ENCODE data around the gene TBC1D22A. TPM values are rescaled to one million over a fixed set of nuclear protein-coding genes. Genes with fewer than 3 reads are reported as not detected.

TBC1D22A gene
- total and polyA plus RNA-seq, 2 donors (not counting 3 experiments of a cell fraction or from before 2014, with no cell fraction given) = 26.1 to 32.4 TPM

- no peaks in the 10 kb centered on the region for H3K27me3 ChIP-seq (ENCODE audit: control insufficient read depth in 2 of 2, insufficient read depth in 2 of 2, low read length in 2 of 2)
- no peak overlapping the region for H3K27ac ChIP-seq (ENCODE audit: insufficient read depth, low read depth, low read length)
- intact Hi-C loops (cut with micrococcal nuclease) = no loop called here
- no peaks in the 10 kb centered on the region for H3K9me1 ChIP-seq (replicated peaks; ENCODE audit: control insufficient read depth, extremely low read depth, insufficient read depth, low read length)
- no peaks in the 10 kb centered on the region for H3K79me2 ChIP-seq (ENCODE audit: control insufficient read depth, insufficient read depth, low read length)
- no peak overlapping the region for H3K4me2 ChIP-seq (ENCODE audit: insufficient read depth, low read length)
- POLR2A ChIA-PET = no interaction called here
- no peaks in the 10 kb centered on the region for H3K9me3 ChIP-seq (replicated peaks; ENCODE audit: control insufficient read depth, insufficient read depth, low read length)
- H3K4me1 ChIP-seq (ENCODE audit: control insufficient read depth, extremely low read depth, insufficient read depth, low read length) = peaks cover 6% of the 10 kb centered on the region
- DNase-seq (ENCODE audit: low read depth, low spot score) = no peak
- dilution Hi-C loops (cut with MboI; ENCODE audit: extremely low pct_ligation_motif_present, low sequenced_read_pairs) = no loop called here
- no peak for TF ChIP-seq POLR2A (IDR thresholded peaks at IDR 0.05; ENCODE audit: low read depth, low read length)
- TF ChIP-seq POLR2AphosphoS5 (IDR thresholded peaks at IDR 0.05; ENCODE audit: insufficient read depth, low read depth, low read length) = no peak
- TF ChIP-seq FOS (IDR thresholded peaks at IDR 0.05; ENCODE audit: borderline replicate concordance, insufficient read depth, low read length) = no peak
- H2AFZ ChIP-seq (ENCODE audit: low read depth, low read length) = no peak overlapping the region
- BruUV-seq (replicated peaks) = no TSS peak
- no peak overlapping the region for H3K9ac ChIP-seq (replicated peaks; ENCODE audit: extremely low read depth, insufficient read depth, low read length)
- H3K4me3 ChIP-seq (replicated peaks in 1 of 3; ENCODE audit: insufficient read depth in 1 of 3, low read depth in 1 of 3, low read length in 3 of 3) = no peak overlapping the region
- FAIRE-seq = no peak
- CTCF ChIA-PET = no interaction called here
- H4K20me1 ChIP-seq (replicated peaks; ENCODE audit: control insufficient read depth, extremely low read depth, insufficient read depth, low read length) = no peaks in the 10 kb centered on the region
- H3K36me3 ChIP-seq (ENCODE audit: control insufficient read depth in 2 of 2, extremely low read depth in 1 of 2, insufficient read depth in 2 of 2, low read length in 2 of 2) = no peaks in the 10 kb centered on the region
These were observed 388.6 kb downstream of the TBC1D22A start for GRCh38 chr22:47151064-47151463.

- no peaks in the 10 kb centered on the region for H3K9me3 ChIP-seq (replicated peaks; ENCODE audit: control insufficient read depth, insufficient read depth, low read length)
- no peaks in the 10 kb centered on the region for H3K27me3 ChIP-seq (ENCODE audit: control insufficient read depth in 2 of 2, insufficient read depth in 2 of 2, low read length in 2 of 2)
- H2AFZ ChIP-seq (ENCODE audit: low read depth, low read length) = no peak overlapping the region
- DNase-seq (ENCODE audit: low read depth, low spot score) (peak; percentile 16), FAIRE-seq (no peak)
- no peak overlapping the region for H3K9ac ChIP-seq (replicated peaks; ENCODE audit: extremely low read depth, insufficient read depth, low read length)
- dilution Hi-C loops (cut with MboI; ENCODE audit: extremely low pct_ligation_motif_present, low sequenced_read_pairs) (no loop called here), intact Hi-C loops (cut with micrococcal nuclease) (no loop called here)
- ChIA-PET CTCF (no interaction called here), POLR2A (no interaction called here)
- no peaks in the 10 kb centered on the region for H4K20me1 ChIP-seq (replicated peaks; ENCODE audit: control insufficient read depth, extremely low read depth, insufficient read depth, low read length)
- BruUV-seq (replicated peaks) = no TSS peak
- H3K4me2 ChIP-seq (ENCODE audit: insufficient read depth, low read length) = no peak overlapping the region
- no peaks in the 10 kb centered on the region for H3K36me3 ChIP-seq (ENCODE audit: control insufficient read depth in 2 of 2, extremely low read depth in 1 of 2, insufficient read depth in 2 of 2, low read length in 2 of 2)
- H3K4me1 ChIP-seq (ENCODE audit: control insufficient read depth, extremely low read depth, insufficient read depth, low read length) = peaks cover 6% of the 10 kb centered on the region
- H3K27ac ChIP-seq (ENCODE audit: insufficient read depth, low read depth, low read length) = peak overlapping the region; percentile 21
- no peaks in the 10 kb centered on the region for H3K9me1 ChIP-seq (replicated peaks; ENCODE audit: control insufficient read depth, extremely low read depth, insufficient read depth, low read length)
- H3K4me3 ChIP-seq (replicated peaks in 1 of 3; ENCODE audit: insufficient read depth in 1 of 3, low read depth in 1 of 3, low read length in 3 of 3) = no peak overlapping the region
- H3K79me2 ChIP-seq (ENCODE audit: control insufficient read depth, insufficient read depth, low read length) = no peaks in the 10 kb centered on the region
- no peak for TF ChIP-seq MYC (IDR thresholded peaks at IDR 0.05; ENCODE audit: low read depth, low read length)
- no peak for TF ChIP-seq POLR2A (IDR thresholded peaks at IDR 0.05; ENCODE audit: low read depth, low read length)
- TF ChIP-seq EZH2 (IDR thresholded peaks at IDR 0.05; ENCODE audit: borderline replicate concordance, low read depth, low read length, severe bottlenecking) = no peak
- no peak for TF ChIP-seq POLR2AphosphoS5 (IDR thresholded peaks at IDR 0.05; ENCODE audit: insufficient read depth, low read depth, low read length)
- peak; percentile 52 for TF ChIP-seq FOS (IDR thresholded peaks at IDR 0.05; ENCODE audit: borderline replicate concordance, insufficient read depth, low read length)
- no peak for TF ChIP-seq CTCF (IDR thresholded peaks at IDR 0.05; ENCODE audit: extremely low read depth in 1 of 2, insufficient read depth in 1 of 2, low read depth in 1 of 2, low read length in 2 of 2)
These were observed 389.0 kb downstream of the TBC1D22A start for GRCh38 chr22:47151490-47151889.
